GM12864 (cell line): Measurements from ENCODE around the gene TSEN2.
A peak's percentile ranks its signal among the peaks of the same experiment; 100 is the strongest.
"Not testable (repeated sequence)": the region's sequence is repeated elsewhere in the genome, so short reads cannot be mapped to it uniquely, and the experiment has no call there.

Experiments
- DNase-seq: peaks from one replicate; pipeline ENCODE4 v3.0.0-alpha.2; 2011; ENCODE audit warnings: low read depth
- H3K4me3 ChIP-seq: 2 replicates; pipeline ENCODE4 v1.5.1; 2011; ENCODE audit warnings: mild to moderate bottlenecking, low read depth, low read length, control low read depth
- CTCF ChIP-seq: IDR thresholded peaks from 2 replicates; pipeline ENCODE4 v1.5.1; 2011; ENCODE audit warnings: low read depth, mild to moderate bottlenecking, moderate library complexity, low read length, control low read depth, inconsistent platforms; ENCODE audit errors: missing control alignments

The TSEN2 gene

GRCh38 chr3:12454076-12454815 lies 30.0 kb upstream of the TSEN2 start:
- H3K4me3 ChIP-seq, result no peak overlapping the region
- no peak for TF ChIP-seq CTCF
- no peak for DNase-seq

- no peak for DNase-seq
- H3K4me3 ChIP-seq, result no peak overlapping the region
- no peak for TF ChIP-seq CTCF
These were observed 29.5 kb upstream of the TSEN2 start for GRCh38 chr3:12454816-12455121.

- no peak overlapping the region for H3K4me3 ChIP-seq
- no peak for DNase-seq
- no peak for TF ChIP-seq CTCF
These were observed 28.5 kb upstream of the TSEN2 start for GRCh38 chr3:12455740-12456139.

- no peak for TF ChIP-seq CTCF
- no peak overlapping the region for H3K4me3 ChIP-seq
- no peak for DNase-seq
These were observed 27.8 kb upstream of the TSEN2 start for GRCh38 chr3:12456441-12456840.

GRCh38 chr3:12457380-12457779 lies 26.9 kb upstream of the TSEN2 start:
- not testable (repeated sequence) for H3K4me3 ChIP-seq, DNase-seq

GRCh38 chr3:12458901-12459300 lies 25.4 kb upstream of the TSEN2 start:
- TF ChIP-seq CTCF, result peak; percentile 16
- no peak for DNase-seq
- no peak overlapping the region for H3K4me3 ChIP-seq

- no peak overlapping the region for H3K4me3 ChIP-seq
- no peak for TF ChIP-seq CTCF
- DNase-seq, result no peak
These were observed 24.2 kb upstream of the TSEN2 start for GRCh38 chr3:12460127-12460526.
